ENCODE results near the gene SFRP2.

GRCh38 chr4:153834901-153835300 lies 46.0 kb upstream of the SFRP2 start:
- no peak for TF ChIP-seq CTCF (conservative IDR thresholded peaks at IDR 0.05 in 1 of 2, IDR thresholded peaks at IDR 0.05 in 1 of 2; ENCODE audit: low read depth in 1 of 2, low read length in 2 of 2)
- TF ChIP-seq EZH2 (IDR thresholded peaks at IDR 0.05; ENCODE audit: low read length, missing control alignments): no peak
